Spleen (tissue), 13 donors: ENCODE results near the gene IL3. TPM values are rescaled to one million over a fixed set of nuclear protein-coding genes. Genes with fewer than 3 reads are reported as not detected.
A peak's percentile ranks its signal among the peaks of the same experiment; 100 is the strongest.

ENCODE experiments used
- DNase-seq: peaks from one replicate; pipeline ENCODE4 v3.0.0-alpha.2; 2020
- H3K27ac ChIP-seq, 8 donors: fragments of 200-600 bp; sonication (generic) in 7 of 8; 1 replicate in 4 of 8; 2 replicates in 4 of 8; pipeline versions ENCODE4 v1.5.0 to v1.8.0; 2016 to 2021; ENCODE audit warnings: inconsistent platforms in 4 of 8, mild to moderate bottlenecking in 4 of 8, moderate library complexity in 1 of 8
- H3K27me3 ChIP-seq, 7 donors: fragments of 200-600 bp; sonication (generic) in 6 of 7; replicated peaks in 1 of 7; 1 replicate in 4 of 7; 2 replicates in 3 of 7; pipeline versions ENCODE4 v1.5.0 to v1.8.0; 2016 to 2021; ENCODE audit warnings: inconsistent platforms in 3 of 7, mild to moderate bottlenecking in 1 of 7
- H3K36me3 ChIP-seq, 6 donors: fragments of 200-600 bp; sonication (generic) in 5 of 6; 1 replicate in 4 of 6; 2 replicates in 2 of 6; pipeline versions ENCODE4 v1.5.0 to v1.8.0; 2016 to 2021; ENCODE audit warnings: inconsistent platforms in 2 of 6
- H3K4me1 ChIP-seq, 6 donors: fragments of 200-600 bp; sonication (generic) in 5 of 6; 1 replicate in 3 of 6; 2 replicates in 3 of 6; pipeline versions ENCODE4 v1.5.0 to v1.8.0; 2016 to 2021; ENCODE audit warnings: inconsistent platforms in 3 of 6
- H3K4me3 ChIP-seq, 8 donors: fragments of 200-600 bp; sonication (generic) in 7 of 8; 1 replicate in 4 of 8; 2 replicates in 4 of 8; pipeline versions ENCODE4 v1.5.0 to v1.8.0; 2016 to 2021; ENCODE audit warnings: inconsistent platforms in 4 of 8, mild to moderate bottlenecking in 4 of 8, moderate library complexity in 2 of 8
- H3K9me3 ChIP-seq, 8 donors: fragments of 200-600 bp; sonication (generic) in 7 of 8; 1 replicate in 4 of 8; 2 replicates in 4 of 8; pipeline versions ENCODE4 v1.5.0 to v1.8.0; 2016 to 2021; ENCODE audit warnings: inconsistent platforms in 4 of 8
- CTCF ChIP-seq, 11 experiments: fragments of 200-600 bp in 7 of 11; fragments of 450-650 bp in 4 of 11; sonication (generic) in 4 of 11; IDR thresholded peaks in 8 of 11; conservative IDR thresholded peaks in 3 of 11; 1 replicate in 7 of 11; 2 replicates in 4 of 11; pipeline versions ENCODE4 v1.4.0 to v1.8.0; 2016 to 2021; ENCODE audit warnings: antibody characterized with exemption in 11 of 11, inconsistent platforms in 4 of 11, mild to moderate bottlenecking in 1 of 11
- POLR2A ChIP-seq, 3 donors: fragments of 450-650 bp; IDR thresholded peaks; one replicate each; pipeline ENCODE4 v1.5.1; 2017; ENCODE audit warnings: antibody characterized with exemption in 3 of 3, mild to moderate bottlenecking in 1 of 3
- POLR2AphosphoS5 ChIP-seq, 3 donors: sonication (generic); formaldehyde crosslinking; IDR thresholded peaks; one replicate each; pipeline ENCODE4 v1.5.1; 2017; ENCODE audit warnings: antibody characterized with exemption in 3 of 3
- WGBS, 5 donors: extraction: QIAGEN DNeasy Blood & Tissue Kit in 3 of 5; methylation state at CpG; one replicate each; pipeline versions ENCODE4 v1.1.5 to v1.1.7; 2013 to 2018; 5-methylcytosine and 5-hydroxymethylcytosine counted together
- intact Hi-C: fragments of 100-400 bp; cut with DNase I; formaldehyde crosslinking; loops from one replicate; pipeline ENCODE4 v1.15.0; 2023; ENCODE audit warnings: low total_unique reads
- long read RNA-seq, 2 donors: transcript quantifications; one replicate each; lab custom pipeline, GENCODE V29; 2026
- polyA plus RNA-seq, 3 donors: library from polyadenylated mRNA; stranded (reverse); fragments of 200-250 nt; gene quantifications; one replicate each; pipeline ENCODE4 v1.2.1, GENCODE V29; 2013
- total RNA-seq, 7 donors: library from RNA; depleted of rRNA in 3 of 7; stranded (reverse); fragments of >200 nt in 3 of 7; fragmentation: NEBNext Ultra II Directional in 4 of 7; extraction: Animal tissue kit (Norgen Biotek cat#: 25700) in 4 of 7; gene quantifications; one replicate each; pipeline versions ENCODE4 v1.1.0 to v1.2.1, GENCODE V29; 2016 to 2021
- donor health status: healthy with polysubstance abuse.
- donor health status: DM: no; HTN: no; CAD: no; lungs with moderate emphysema.
- donor health status: DM: no; HTN: no; CAD: no.
- donor health status: Bipolar disorder and iron deficiency.
- donor health status: healthy.
- donor health status: DM: no; HTN: no; CAD: no.
- donor health status: DM: yes; HTN: yes; CAD: no.

The IL3 gene
- not detected for total RNA-seq
- not detected for polyA plus RNA-seq
- long read RNA-seq, donor 1: 0 reads
- long read RNA-seq, donor 2: 0 reads

- DNase-seq: peak; percentile 68
- no peak within 1 kb of the TSS for H3K4me3 ChIP-seq
- 75 to 91% (median 88%) methylated on average over 16 of the region's 16 CpGs for WGBS, 5 donors
- intact Hi-C loops: no loop called here
- H3K9me3 ChIP-seq: no peaks in the 10 kb centered on the region
- H3K36me3 ChIP-seq: no peaks in the 10 kb centered on the region
- peaks cover 0 to 4% (median 0%) of the 10 kb centered on the region in 7 donors for H3K27me3 ChIP-seq
- no peak for TF ChIP-seq CTCF (IDR thresholded peaks at IDR 0.05 in 8 of 11, conservative IDR thresholded peaks at IDR 0.05 in 3 of 11)
- no peak for TF ChIP-seq POLR2A (IDR thresholded peaks at IDR 0.05)
- no peak for TF ChIP-seq POLR2AphosphoS5 (IDR thresholded peaks at IDR 0.05)
- no peak within 1 kb of the TSS for H3K27ac ChIP-seq
- peaks cover 0 to 22% (median 5%) of the 10 kb centered on the region in 6 donors for H3K4me1 ChIP-seq
Observed at GRCh38 chr5:132060501-132061161, at the start of gene IL3. IL3 (plus strand) TSS chr5:132060655; CDS start chr5:132060707, 52 bp downstream.

- Histone ChIP-seq H3K4me3 (peak overlapping the region; percentile 26 to 80 (median 55)), H3K27ac (no peak overlapping the region), H3K9me3 (no peaks in the 10 kb centered on the region), H3K4me1 (peaks cover 0 to 24% (median 17%) of the 10 kb centered on the region in 6 donors), H3K36me3 (no peaks in the 10 kb centered on the region), H3K27me3 (peaks cover 5 to 70% (median 23%) of the 10 kb centered on the region in 7 donors)
- WGBS, 5 donors: 11 to 15% (median 12%) methylated on average over 20 to 46 of the region's 46 CpGs
- DNase-seq: no peak
- intact Hi-C loops: loop anchor here (5.0 kb wide), 1 partner anchor 424 kb away; no protein-coding TSS in a partner anchor
- TF ChIP-seq POLR2A (IDR thresholded peaks at IDR 0.05): no peak
- TF ChIP-seq CTCF (IDR thresholded peaks at IDR 0.05 in 8 of 11, conservative IDR thresholded peaks at IDR 0.05 in 3 of 11): no peak
- no peak for TF ChIP-seq POLR2AphosphoS5 (IDR thresholded peaks at IDR 0.05)
Observed at GRCh38 chr5:132010989-132011621, 49.4 kb upstream of the IL3 start.

GRCh38 chr5:132011622-132012343 lies 48.7 kb upstream of the IL3 start, which contains the start of gene ACSL6:
ACSL6 (minus strand) TSS chr5:132011658; CDS start chr5:132011553, 105 bp downstream.
- H3K27ac ChIP-seq: no peak within 1 kb of the TSS
- no peak for TF ChIP-seq POLR2A (IDR thresholded peaks at IDR 0.05)
- peak in 1 of 3 donors; percentile 19 for TF ChIP-seq POLR2AphosphoS5 (IDR thresholded peaks at IDR 0.05)
- no peak for TF ChIP-seq CTCF (IDR thresholded peaks at IDR 0.05 in 8 of 11, conservative IDR thresholded peaks at IDR 0.05 in 3 of 11)
- H3K9me3 ChIP-seq: no peaks in the 10 kb centered on the region
- WGBS, 5 donors: 0 to 9% (median 4%) methylated on average over 8 to 63 of the region's 63 CpGs
- peaks cover 5 to 76% (median 23%) of the 10 kb centered on the region in 7 donors for H3K27me3 ChIP-seq
- peaks cover 0 to 24% (median 17%) of the 10 kb centered on the region in 6 donors for H3K4me1 ChIP-seq
- peak; percentile 84 for DNase-seq
- H3K4me3 ChIP-seq: peak within 1 kb of the TSS; percentile 26 to 80 (median 55)
- intact Hi-C loops: loop anchor here (5.0 kb wide), 1 partner anchor 424 kb away; no protein-coding TSS in a partner anchor
- no peaks in the 10 kb centered on the region for H3K36me3 ChIP-seq
